ENCODE results near the gene SIGLEC7.

Gene SIGLEC7

DNA sequence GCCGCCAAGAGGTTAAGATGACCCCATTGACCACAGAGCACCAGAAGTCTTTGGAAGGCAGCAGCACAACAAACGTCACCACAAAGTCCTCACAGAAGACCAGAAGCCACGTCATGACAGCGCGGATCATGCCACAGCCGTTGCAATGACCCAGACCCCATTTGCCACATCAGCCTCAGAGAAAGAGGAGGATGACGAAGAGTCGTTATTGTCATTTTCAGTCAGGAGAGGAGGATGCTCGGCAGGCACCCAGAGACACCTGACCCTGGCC is 53.1 kb downstream of the SIGLEC7 start:
- H3K36me3 ChIP-seq (replicated peaks), result no peaks in the 10 kb centered on the region
- DNase-seq, result no peak
- TF ChIP-seq, protein P1, sequence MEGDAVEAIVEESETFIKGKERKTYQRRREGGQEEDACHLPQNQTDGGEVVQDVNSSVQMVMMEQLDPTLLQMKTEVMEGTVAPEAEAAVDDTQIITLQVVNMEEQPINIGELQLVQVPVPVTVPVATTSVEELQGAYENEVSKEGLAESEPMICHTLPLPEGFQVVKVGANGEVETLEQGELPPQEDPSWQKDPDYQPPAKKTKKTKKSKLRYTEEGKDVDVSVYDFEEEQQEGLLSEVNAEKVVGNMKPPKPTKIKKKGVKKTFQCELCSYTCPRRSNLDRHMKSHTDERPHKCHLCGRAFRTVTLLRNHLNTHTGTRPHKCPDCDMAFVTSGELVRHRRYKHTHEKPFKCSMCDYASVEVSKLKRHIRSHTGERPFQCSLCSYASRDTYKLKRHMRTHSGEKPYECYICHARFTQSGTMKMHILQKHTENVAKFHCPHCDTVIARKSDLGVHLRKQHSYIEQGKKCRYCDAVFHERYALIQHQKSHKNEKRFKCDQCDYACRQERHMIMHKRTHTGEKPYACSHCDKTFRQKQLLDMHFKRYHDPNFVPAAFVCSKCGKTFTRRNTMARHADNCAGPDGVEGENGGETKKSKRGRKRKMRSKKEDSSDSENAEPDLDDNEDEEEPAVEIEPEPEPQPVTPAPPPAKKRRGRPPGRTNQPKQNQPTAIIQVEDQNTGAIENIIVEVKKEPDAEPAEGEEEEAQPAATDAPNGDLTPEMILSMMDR (IDR thresholded peaks at IDR 0.05; ENCODE audit: low read depth, low read length, missing control alignments), result no peak
- in situ Hi-C loops (cut with HindIII; ENCODE audit: low pct_ligation_motif_present, low sequenced_read_pairs), result no loop called here
- no peak overlapping the region for H3K4me3 ChIP-seq (ENCODE audit: low read depth, low read length)
- H3K27ac ChIP-seq, result no peak overlapping the region
- no peaks in the 10 kb centered on the region for H3K27me3 ChIP-seq (replicated peaks)

DNA sequence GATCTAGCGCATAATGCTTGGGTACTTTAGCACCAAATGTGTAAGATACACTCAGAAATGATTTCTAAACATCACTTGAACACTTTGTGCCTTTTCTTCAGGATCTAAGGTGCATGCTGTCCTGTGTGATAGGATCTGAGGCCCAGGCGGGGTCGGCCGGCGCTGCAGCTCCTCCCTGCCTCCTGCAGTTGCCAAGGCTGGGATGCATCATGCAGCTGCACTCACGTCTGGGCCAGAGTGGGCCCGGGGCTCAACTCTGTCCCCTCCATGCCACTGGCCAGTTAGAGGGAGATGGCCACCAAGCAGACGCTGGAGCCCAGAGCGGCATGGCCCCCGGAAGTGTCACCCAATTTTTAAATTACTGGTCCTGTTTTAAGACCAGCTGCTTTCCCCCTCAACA is 53.5 kb downstream of the SIGLEC7 start:
- TF ChIP-seq, protein P1 (IDR thresholded peaks at IDR 0.05; ENCODE audit: low read depth, low read length, missing control alignments), result no peak
- no peak overlapping the region for H3K27ac ChIP-seq
- in situ Hi-C loops (cut with HindIII; ENCODE audit: low pct_ligation_motif_present, low sequenced_read_pairs), result no loop called here

DNA sequence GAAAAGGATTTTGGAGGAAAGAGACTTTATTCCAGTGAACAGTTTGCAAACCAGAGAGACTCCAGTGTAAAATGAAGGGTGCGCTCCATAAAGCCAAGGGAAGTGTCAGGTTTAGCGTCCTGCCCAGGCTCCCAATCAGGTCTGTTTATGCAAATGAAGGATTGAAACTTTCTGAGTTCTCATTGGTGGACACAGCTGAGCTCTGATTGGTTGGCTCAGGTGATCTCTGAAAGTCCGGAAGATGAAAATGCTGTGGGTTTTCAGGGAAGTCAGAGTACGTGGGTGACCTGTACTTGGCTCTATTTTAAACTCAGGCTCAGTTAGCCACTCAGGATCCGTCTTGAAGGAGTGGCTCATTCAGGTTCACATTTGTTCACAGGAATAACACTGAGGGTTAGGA is 54.1 kb downstream of the SIGLEC7 start:
- Histone ChIP-seq H3K4me3 (ENCODE audit: low read depth, low read length) (no peak overlapping the region), H3K36me3 (replicated peaks) (no peaks in the 10 kb centered on the region), H3K27ac (no peak overlapping the region), H3K27me3 (replicated peaks) (no peaks in the 10 kb centered on the region)
- in situ Hi-C loops (cut with HindIII; ENCODE audit: low pct_ligation_motif_present, low sequenced_read_pairs), result no loop called here
- TF ChIP-seq, protein P1 (IDR thresholded peaks at IDR 0.05; ENCODE audit: low read depth, low read length, missing control alignments), result no peak
- no peak for DNase-seq

More for the DNA sequence above, 53.5 kb downstream of the SIGLEC7 start:
- H3K27me3 ChIP-seq (replicated peaks), result no peaks in the 10 kb centered on the region
- no peaks in the 10 kb centered on the region for H3K36me3 ChIP-seq (replicated peaks)
- no peak for DNase-seq
- no peak overlapping the region for H3K4me3 ChIP-seq (ENCODE audit: low read depth, low read length)

DNA sequence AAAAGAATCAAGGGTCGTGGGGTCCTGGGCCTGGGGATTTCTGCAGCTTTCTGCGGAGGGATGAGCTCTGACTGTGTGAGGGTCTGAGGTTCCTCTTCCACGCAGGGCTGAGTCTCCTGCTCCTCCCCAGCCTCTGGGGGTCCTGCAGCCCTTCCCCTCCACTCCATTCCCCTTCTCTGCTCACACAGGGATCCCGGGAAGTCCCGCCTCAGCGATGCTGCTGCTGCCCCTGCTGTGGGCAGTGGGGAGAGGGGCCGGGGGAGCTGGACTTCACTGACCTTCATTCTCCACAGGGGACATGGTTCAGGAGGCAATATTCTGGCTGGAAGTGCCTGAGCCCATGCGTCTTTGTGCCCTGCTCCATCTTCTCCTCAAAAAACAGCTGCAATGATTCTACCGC is 56.5 kb downstream of the SIGLEC7 start:
- no peak for DNase-seq
- H3K27me3 ChIP-seq (replicated peaks), result no peaks in the 10 kb centered on the region
- no peak overlapping the region for H3K4me3 ChIP-seq (ENCODE audit: low read depth, low read length)
- H3K27ac ChIP-seq, result no peak overlapping the region
- in situ Hi-C loops (cut with HindIII; ENCODE audit: low pct_ligation_motif_present, low sequenced_read_pairs), result no loop called here
- H3K36me3 ChIP-seq (replicated peaks), result no peaks in the 10 kb centered on the region
- TF ChIP-seq, protein P1 (IDR thresholded peaks at IDR 0.05; ENCODE audit: low read depth, low read length, missing control alignments), result no peak

DNA sequence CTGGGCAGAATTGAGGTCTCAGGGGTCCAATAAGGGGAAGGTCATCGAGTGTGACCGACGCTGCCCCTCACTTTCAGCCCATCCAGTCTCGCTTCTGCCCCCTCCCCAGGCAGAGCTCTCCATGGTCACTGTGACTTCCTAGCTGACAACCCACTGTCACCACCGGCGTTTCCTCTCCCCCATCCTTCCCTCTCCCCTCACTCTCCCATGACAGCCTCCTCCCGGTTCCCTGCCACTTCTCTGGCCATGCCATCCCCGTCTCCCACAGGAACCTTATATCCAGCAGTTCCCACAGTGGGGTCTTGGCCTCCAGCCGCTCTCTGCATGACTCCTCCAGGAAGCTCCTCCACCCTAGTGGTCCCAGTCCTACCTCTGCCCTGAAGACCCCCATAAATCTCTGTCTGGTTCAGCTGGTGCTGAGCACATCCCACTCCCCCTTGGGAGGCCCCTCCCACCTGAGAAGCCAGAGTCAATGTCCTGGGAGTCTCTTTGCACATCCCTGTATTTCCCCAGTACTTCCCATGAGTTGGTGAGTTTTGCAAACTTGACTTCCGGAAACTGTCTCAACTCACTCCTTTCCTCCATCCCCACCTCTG is 58.1 kb downstream of the SIGLEC7 start:
- H3K27me3 ChIP-seq (replicated peaks), result no peaks in the 10 kb centered on the region
- H3K36me3 ChIP-seq (replicated peaks), result no peaks in the 10 kb centered on the region
- in situ Hi-C loops (cut with HindIII; ENCODE audit: low pct_ligation_motif_present, low sequenced_read_pairs), result no loop called here
- H3K4me3 ChIP-seq (ENCODE audit: low read depth, low read length), result no peak overlapping the region
- TF ChIP-seq, protein P1 (IDR thresholded peaks at IDR 0.05; ENCODE audit: low read depth, low read length, missing control alignments), result no peak
- H3K27ac ChIP-seq, result no peak overlapping the region
- no peak for DNase-seq

DNA sequence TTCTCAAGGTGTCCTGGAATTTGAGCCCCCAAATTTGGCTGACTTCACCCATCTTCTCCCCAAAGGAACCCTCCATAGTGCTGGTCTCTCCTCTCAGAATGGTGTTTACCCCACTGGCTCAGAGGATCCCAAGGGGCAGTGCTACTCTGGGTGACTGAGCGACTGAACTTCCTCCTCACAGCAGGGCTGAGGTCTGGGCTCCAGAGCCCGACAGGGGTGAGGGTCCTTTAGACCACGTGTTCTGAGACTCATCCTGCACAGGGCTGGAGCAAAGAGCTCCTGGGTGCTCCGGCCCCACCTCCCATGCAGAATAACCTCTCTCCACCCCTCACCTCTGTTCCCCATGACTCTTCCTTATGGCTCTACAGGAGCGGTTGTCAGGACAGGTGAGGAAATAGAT is 59.6 kb downstream of the SIGLEC7 start:
- in situ Hi-C loops (cut with HindIII; ENCODE audit: low pct_ligation_motif_present, low sequenced_read_pairs), result no loop called here
- DNase-seq, result no peak
- no peaks in the 10 kb centered on the region for H3K27me3 ChIP-seq (replicated peaks)
- no peak overlapping the region for H3K27ac ChIP-seq
- TF ChIP-seq, protein P1 (IDR thresholded peaks at IDR 0.05; ENCODE audit: low read depth, low read length, missing control alignments), result no peak
- no peaks in the 10 kb centered on the region for H3K36me3 ChIP-seq (replicated peaks)
- H3K4me3 ChIP-seq (ENCODE audit: low read depth, low read length), result no peak overlapping the region

Data from brain microvascular endothelial cell (primary cell).